AG04449 (cell line): ENCODE measurements around the gene RELCH.

Source experiments
- CTCF ChIA-PET: fragments of 350-600 bp; formaldehyde crosslinking; extraction: SDS; loops from one replicate; lab custom pipeline; 2021; ENCODE audit warnings: antibody characterized with exemption; lab: Yijun Ruan, JAX
- POLR2A ChIA-PET: fragments of 400-600, 350-600 bp; formaldehyde crosslinking; extraction: SDS; loops from one replicate; lab custom pipeline; 2020; ENCODE audit warnings: antibody characterized with exemption, inconsistent platforms; lab: Yijun Ruan, JAX
- DNase-seq: peaks from one replicate; pipeline ENCODE4 v3.0.0-alpha.2; 2010; ENCODE audit warnings: low read depth, low spot score
- H3K4me3 ChIP-seq: 2 replicates; pipeline ENCODE4 v1.5.1; 2011; ENCODE audit warnings: low read depth, mild to moderate bottlenecking, control low read depth, low read length
- TF ChIP-seq, protein P1 (sequence below): IDR thresholded peaks from one replicate; pipeline ENCODE4 v1.5.1; 2011; ENCODE audit warnings: mild to moderate bottlenecking, moderate library complexity, low read length, control low read depth, inconsistent platforms; ENCODE audit not compliant: insufficient read depth; ENCODE audit errors: missing control alignments

Gene RELCH, protein sequence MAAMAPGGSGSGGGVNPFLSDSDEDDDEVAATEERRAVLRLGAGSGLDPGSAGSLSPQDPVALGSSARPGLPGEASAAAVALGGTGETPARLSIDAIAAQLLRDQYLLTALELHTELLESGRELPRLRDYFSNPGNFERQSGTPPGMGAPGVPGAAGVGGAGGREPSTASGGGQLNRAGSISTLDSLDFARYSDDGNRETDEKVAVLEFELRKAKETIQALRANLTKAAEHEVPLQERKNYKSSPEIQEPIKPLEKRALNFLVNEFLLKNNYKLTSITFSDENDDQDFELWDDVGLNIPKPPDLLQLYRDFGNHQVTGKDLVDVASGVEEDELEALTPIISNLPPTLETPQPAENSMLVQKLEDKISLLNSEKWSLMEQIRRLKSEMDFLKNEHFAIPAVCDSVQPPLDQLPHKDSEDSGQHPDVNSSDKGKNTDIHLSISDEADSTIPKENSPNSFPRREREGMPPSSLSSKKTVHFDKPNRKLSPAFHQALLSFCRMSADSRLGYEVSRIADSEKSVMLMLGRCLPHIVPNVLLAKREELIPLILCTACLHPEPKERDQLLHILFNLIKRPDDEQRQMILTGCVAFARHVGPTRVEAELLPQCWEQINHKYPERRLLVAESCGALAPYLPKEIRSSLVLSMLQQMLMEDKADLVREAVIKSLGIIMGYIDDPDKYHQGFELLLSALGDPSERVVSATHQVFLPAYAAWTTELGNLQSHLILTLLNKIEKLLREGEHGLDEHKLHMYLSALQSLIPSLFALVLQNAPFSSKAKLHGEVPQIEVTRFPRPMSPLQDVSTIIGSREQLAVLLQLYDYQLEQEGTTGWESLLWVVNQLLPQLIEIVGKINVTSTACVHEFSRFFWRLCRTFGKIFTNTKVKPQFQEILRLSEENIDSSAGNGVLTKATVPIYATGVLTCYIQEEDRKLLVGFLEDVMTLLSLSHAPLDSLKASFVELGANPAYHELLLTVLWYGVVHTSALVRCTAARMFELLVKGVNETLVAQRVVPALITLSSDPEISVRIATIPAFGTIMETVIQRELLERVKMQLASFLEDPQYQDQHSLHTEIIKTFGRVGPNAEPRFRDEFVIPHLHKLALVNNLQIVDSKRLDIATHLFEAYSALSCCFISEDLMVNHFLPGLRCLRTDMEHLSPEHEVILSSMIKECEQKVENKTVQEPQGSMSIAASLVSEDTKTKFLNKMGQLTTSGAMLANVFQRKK

GRCh38 chr18:62186774-62187542 is at the start of gene RELCH, which contains the start of gene PIGN:
RELCH (plus strand) TSS chr18:62187255; CDS start chr18:62187506, 251 bp downstream.
PIGN (minus strand) TSS chr18:62187056; CDS start chr18:62161353, 25,703 bp downstream.
- H3K4me3 ChIP-seq: peak within 1 kb of the TSS; percentile 98
- peak; percentile 85 for DNase-seq
- CTCF ChIA-PET: interaction anchor here (0.7 to 9.0 kb wide), 7 partner anchors 11 to 398 kb away, joined by 3 to 111 read pairs (median 4); no protein-coding TSS in a partner anchor
- POLR2A ChIA-PET: interaction anchor here (0.5 to 0.6 kb wide), 2 partner anchors 12 to 1411 kb away, joined by 3 read pairs; no protein-coding TSS in a partner anchor
- TF ChIP-seq, protein P1, sequence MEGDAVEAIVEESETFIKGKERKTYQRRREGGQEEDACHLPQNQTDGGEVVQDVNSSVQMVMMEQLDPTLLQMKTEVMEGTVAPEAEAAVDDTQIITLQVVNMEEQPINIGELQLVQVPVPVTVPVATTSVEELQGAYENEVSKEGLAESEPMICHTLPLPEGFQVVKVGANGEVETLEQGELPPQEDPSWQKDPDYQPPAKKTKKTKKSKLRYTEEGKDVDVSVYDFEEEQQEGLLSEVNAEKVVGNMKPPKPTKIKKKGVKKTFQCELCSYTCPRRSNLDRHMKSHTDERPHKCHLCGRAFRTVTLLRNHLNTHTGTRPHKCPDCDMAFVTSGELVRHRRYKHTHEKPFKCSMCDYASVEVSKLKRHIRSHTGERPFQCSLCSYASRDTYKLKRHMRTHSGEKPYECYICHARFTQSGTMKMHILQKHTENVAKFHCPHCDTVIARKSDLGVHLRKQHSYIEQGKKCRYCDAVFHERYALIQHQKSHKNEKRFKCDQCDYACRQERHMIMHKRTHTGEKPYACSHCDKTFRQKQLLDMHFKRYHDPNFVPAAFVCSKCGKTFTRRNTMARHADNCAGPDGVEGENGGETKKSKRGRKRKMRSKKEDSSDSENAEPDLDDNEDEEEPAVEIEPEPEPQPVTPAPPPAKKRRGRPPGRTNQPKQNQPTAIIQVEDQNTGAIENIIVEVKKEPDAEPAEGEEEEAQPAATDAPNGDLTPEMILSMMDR: no peak

DNA sequence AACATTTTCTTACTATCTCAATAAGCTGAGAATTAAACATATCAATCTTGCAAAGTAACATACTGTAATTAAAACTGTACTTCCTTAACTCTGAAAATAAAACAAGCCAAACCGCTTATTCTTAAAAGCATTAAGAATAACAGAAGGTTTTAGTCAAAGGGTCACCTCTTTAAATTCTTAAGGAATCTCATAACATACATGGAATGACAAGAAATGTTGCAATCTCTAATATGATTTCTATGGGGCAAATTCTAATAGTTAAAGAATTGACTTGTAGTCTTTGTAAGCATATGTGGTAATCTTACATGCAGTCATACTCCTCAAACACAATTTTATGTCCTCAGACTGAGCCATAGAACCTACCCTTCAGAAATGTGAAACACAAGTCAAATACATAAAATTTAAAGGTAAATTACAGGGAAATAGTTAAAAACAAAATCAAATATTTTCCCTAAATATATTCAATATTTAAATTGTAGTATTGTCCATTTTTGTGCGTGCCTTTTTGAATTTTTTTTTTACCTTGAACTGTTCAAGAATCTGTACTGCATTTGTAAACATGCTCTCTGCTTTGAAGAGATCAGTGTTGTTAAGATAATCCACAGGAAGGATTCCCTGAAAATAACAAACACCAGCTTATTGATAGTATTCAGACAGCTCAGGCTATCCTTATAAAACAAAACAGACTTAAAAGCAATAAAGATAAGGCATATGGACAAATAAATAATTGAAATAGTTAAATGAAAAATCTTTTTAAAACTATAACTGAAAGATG is 48.4 kb upstream of the RELCH start:
- ChIA-PET CTCF (interaction anchor here (0.8 to 3.5 kb wide), 4 partner anchors 8 to 588 kb away, joined by 3 to 13 read pairs (median 4); no protein-coding TSS in a partner anchor), POLR2A (no interaction called here)
- no peak overlapping the region for H3K4me3 ChIP-seq
- TF ChIP-seq, protein P1: no peak
- DNase-seq: no peak

DNA sequence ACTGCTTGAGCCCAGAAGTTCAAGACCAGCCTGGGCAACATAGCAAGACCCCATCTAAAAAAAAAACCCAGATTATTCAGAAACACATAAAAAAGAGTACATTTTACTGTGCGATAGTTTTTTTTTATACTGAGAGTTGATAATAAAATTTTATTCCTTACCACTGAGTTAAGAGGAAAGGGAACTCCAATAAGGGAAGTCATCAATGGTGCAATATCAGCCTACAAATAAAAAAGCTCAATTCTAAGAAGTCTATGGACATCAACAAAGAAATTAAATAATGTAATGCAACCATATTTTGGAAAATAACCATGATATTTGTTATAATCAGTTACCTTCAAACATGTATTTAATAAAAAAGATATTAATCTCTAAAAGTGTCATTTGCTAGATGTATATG is 46.8 kb upstream of the RELCH start:
- no peak overlapping the region for H3K4me3 ChIP-seq
- ChIA-PET CTCF (interaction anchor here (1.0 to 3.5 kb wide), 3 partner anchors 9 to 558 kb away, joined by 4 to 13 read pairs (median 5); no protein-coding TSS in a partner anchor), POLR2A (no interaction called here)
- no peak for DNase-seq
- TF ChIP-seq, protein P1: no peak

- H3K4me3 ChIP-seq: no peak overlapping the region
- CTCF ChIA-PET: interaction anchor here (0.8 to 2.8 kb wide), 2 partner anchors 12 to 563 kb away, joined by 3 to 11 read pairs; no protein-coding TSS in a partner anchor
- TF ChIP-seq, protein P1: no peak
- DNase-seq: no peak
- POLR2A ChIA-PET: no interaction called here
Measured at GRCh38 chr18:62144338-62144737, 42.7 kb upstream of the RELCH start.

GRCh38 chr18:62151068-62151771 is 35.8 kb upstream of the RELCH start:
- no peak for DNase-seq
- POLR2A ChIA-PET: no interaction called here
- TF ChIP-seq, protein P1: no peak
- H3K4me3 ChIP-seq: no peak overlapping the region
- CTCF ChIA-PET: no interaction called here
